Psoas muscle (tissue), 8 donors: ENCODE results near the gene VDR. TPM values are rescaled to one million over a fixed set of nuclear protein-coding genes. Genes with fewer than 3 reads are reported as not detected.
A peak's percentile ranks its signal among the peaks of the same experiment; 100 is the strongest.

Experiments
- ATAC-seq, 4 donors: fragments of 200-7000 bp; cut with Tn5 transposase; one replicate each; pipeline ENCODE4 v1.9.1; 2020; ENCODE audit warnings: moderate library complexity in 3 of 4, mild to moderate bottlenecking in 2 of 4
- DNase-seq, 2 donors: peaks; one replicate each; pipeline ENCODE4 v3.0.0-alpha.2; 2020
- H3K27ac ChIP-seq: fragments of 200-600 bp; one replicate; pipeline ENCODE4 v1.8.0; 2022
- H3K27me3 ChIP-seq, 3 donors: fragments of 200-600 bp in 1 of 3; one replicate each; pipeline versions ENCODE4 v1.6.1 to v1.8.0; 2013 to 2022; ENCODE audit warnings: low read length in 2 of 3, mild to moderate bottlenecking in 2 of 3, moderate library complexity in 1 of 3; ENCODE audit not compliant: insufficient read depth in 3 of 3
- H3K36me3 ChIP-seq, 2 donors: fragments of 200-600 bp in 1 of 2; one replicate each; pipeline versions ENCODE4 v1.6.1 to v1.8.0; 2013 to 2022; ENCODE audit warnings: low read depth in 1 of 2, mild to moderate bottlenecking in 1 of 2, moderate library complexity in 1 of 2; ENCODE audit not compliant: insufficient read depth in 1 of 2
- H3K4me1 ChIP-seq: fragments of 200-600 bp; one replicate; pipeline ENCODE4 v1.8.0; 2022
- H3K4me3 ChIP-seq: fragments of 200-600 bp; one replicate; pipeline ENCODE4 v1.8.0; 2022; ENCODE audit warnings: mild to moderate bottlenecking
- H3K9me3 ChIP-seq: fragments of 200-600 bp; one replicate; pipeline ENCODE4 v1.8.0; 2022
- WGBS, 3 donors: extraction: QIAGEN DNeasy Blood & Tissue Kit; methylation state at CpG; one replicate each; pipeline versions ENCODE4 v1.1.6 to v1.1.7; 2013; 5-methylcytosine and 5-hydroxymethylcytosine counted together
- intact Hi-C, 2 donors: fragments of 100-400 bp; cut with DNase I; formaldehyde crosslinking; loops; one replicate each; pipeline versions ENCODE4 v1.11.0 to v1.14.2; 2022
- polyA plus RNA-seq, 3 donors: library from polyadenylated mRNA; stranded (reverse); fragments of 200-250 nt; gene quantifications; one replicate each; pipeline ENCODE4 v1.2.3, GENCODE V29; 2013
- total RNA-seq, 4 donors: library from RNA; stranded (reverse); fragmentation: NEBNext Ultra II Directional in 2 of 4; extraction: Animal tissue kit (Norgen Biotek cat#: 25700) in 2 of 4; gene quantifications; one replicate each; pipeline versions ENCODE4 v1.2.1 to v1.2.4, GENCODE V29; 2021 to 2023
- TF ChIP-seq, protein P1 (sequence below): fragments of 200-600 bp; IDR thresholded peaks from one replicate; pipeline ENCODE4 v1.8.0; 2022; ENCODE audit warnings: antibody characterized with exemption
- donor health status: healthy with polysubstance abuse.
- donor health status: DM: no; HTN: no; CAD: no; lungs with moderate emphysema.
- donor health status: Bipolar disorder and iron deficiency.
- donor health status: healthy.
- donor health status: DM: yes; HTN: yes; CAD: no.
- donor health status: DM: no; HTN: no; CAD: no.
- donor health status: DM: no; HTN: no; CAD: no.
- donor health status: DM: yes; HTN: yes; CAD: no.

VDR gene
- total and polyA plus RNA-seq, 7 donors: 0.62 to 6.1 (median 3.0) TPM

DNA sequence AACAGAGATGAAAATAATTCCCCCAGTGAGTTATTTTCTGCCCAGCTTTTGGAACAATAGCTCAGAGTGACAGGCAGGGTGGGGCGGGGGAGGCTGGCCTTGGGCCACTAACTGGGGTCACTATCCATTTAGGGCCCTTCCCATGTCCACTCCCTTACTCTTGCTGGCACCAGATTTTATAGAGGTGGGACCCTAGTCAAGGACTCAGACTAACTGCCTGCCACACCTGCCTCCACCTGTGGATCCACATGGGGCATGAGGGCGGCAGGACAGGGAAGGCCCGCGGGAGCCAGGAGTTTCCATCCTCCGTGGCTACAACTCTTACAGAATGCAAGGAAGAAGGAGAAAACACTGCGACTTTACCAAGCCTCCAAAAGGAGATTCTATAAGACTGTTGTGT lies 10.1 kb downstream of the VDR start:
- Histone ChIP-seq H3K4me3 (no peak overlapping the region), H3K27ac (no peak overlapping the region), H3K36me3 (no peaks in the 10 kb centered on the region), H3K4me1 (no peaks in the 10 kb centered on the region), H3K27me3 (no peaks in the 10 kb centered on the region), H3K9me3 (no peaks in the 10 kb centered on the region)
- ATAC-seq: no peak
- no peak for DNase-seq
- TF ChIP-seq, protein P1, sequence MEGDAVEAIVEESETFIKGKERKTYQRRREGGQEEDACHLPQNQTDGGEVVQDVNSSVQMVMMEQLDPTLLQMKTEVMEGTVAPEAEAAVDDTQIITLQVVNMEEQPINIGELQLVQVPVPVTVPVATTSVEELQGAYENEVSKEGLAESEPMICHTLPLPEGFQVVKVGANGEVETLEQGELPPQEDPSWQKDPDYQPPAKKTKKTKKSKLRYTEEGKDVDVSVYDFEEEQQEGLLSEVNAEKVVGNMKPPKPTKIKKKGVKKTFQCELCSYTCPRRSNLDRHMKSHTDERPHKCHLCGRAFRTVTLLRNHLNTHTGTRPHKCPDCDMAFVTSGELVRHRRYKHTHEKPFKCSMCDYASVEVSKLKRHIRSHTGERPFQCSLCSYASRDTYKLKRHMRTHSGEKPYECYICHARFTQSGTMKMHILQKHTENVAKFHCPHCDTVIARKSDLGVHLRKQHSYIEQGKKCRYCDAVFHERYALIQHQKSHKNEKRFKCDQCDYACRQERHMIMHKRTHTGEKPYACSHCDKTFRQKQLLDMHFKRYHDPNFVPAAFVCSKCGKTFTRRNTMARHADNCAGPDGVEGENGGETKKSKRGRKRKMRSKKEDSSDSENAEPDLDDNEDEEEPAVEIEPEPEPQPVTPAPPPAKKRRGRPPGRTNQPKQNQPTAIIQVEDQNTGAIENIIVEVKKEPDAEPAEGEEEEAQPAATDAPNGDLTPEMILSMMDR: no peak
- intact Hi-C loops: no loop called here
- 87 to 90% (median 88%) methylated on average over 6 of the region's 6 CpGs for WGBS, 3 donors

DNA sequence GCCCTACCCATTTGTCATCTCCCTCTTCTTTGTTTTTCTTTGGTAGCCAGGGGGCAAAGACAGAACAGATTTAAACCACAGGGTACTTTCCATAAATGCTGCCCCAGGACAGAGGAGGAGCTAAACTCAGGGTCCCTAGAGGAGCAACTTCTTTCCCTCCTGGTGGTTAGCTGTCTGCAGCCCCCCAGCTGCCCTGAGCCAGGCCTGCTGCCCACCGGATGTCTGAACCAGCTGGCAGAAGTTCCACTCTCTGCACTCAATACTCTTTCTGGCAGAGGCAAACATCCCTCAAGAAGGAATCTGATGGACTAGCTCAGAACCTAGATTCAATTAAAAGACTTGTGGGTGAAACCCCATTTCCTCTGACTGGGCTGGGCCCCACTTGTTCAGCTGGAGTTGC lies 10.7 kb downstream of the VDR start:
- 22 to 46% (median 28%) methylated on average over 1 of the region's 1 CpG for WGBS, 3 donors
- no peak for DNase-seq
- no peaks in the 10 kb centered on the region for H3K4me1 ChIP-seq
- H3K4me3 ChIP-seq: no peak overlapping the region
- TF ChIP-seq, protein P1: no peak
- no peaks in the 10 kb centered on the region for H3K9me3 ChIP-seq
- H3K27me3 ChIP-seq: no peaks in the 10 kb centered on the region
- H3K27ac ChIP-seq: no peak overlapping the region
- intact Hi-C loops: no loop called here
- no peaks in the 10 kb centered on the region for H3K36me3 ChIP-seq
- ATAC-seq: no peak

DNA sequence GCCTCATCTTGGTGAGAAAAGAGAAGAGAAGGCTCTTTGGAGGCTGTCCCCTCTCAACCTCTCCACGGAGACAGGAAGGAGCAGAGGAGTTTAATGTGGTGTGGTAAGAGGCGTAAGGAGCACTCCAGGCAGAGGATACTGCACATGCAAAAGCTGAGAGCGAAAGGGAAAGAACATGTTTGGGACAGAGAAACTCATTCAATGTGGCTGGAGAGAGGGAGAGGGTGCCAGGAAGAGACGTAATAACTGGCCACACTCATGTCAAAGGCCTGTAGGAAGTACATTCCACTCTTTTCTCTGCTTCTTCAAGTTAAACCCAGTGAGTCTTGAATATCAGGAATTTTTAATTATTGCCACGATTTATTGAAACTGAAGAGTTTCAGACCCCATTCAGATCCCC lies 12.0 kb downstream of the VDR start:
- no peak overlapping the region for H3K27ac ChIP-seq

DNA sequence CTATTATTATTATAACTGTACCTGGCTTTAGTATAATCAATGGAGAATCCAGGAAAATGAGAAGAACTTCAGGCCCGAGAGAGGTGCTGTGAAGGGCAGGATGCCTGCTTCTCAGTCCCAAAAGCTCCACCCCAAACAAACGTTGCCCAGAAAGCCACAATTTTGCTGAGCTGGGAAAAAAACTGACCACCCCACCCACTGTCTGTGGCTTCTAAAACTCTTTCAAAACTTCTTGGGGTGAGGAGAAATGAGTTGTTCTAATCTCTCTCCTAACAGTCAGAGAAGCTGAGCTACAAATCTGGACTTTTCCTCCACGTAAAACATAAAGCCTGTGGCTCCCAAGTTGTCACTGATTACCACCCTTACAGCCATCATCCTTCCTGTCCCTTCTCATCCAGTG lies 13.4 kb downstream of the VDR start:
- ATAC-seq (no peak), DNase-seq (no peak)
- Histone ChIP-seq H3K4me1 (no peaks in the 10 kb centered on the region), H3K4me3 (no peak overlapping the region), H3K36me3 (no peaks in the 10 kb centered on the region), H3K27ac (no peak overlapping the region), H3K27me3 (no peaks in the 10 kb centered on the region), H3K9me3 (no peaks in the 10 kb centered on the region)
- TF ChIP-seq, protein P1: no peak
- 59 to 67% (median 60%) methylated on average over 3 of the region's 3 CpGs for WGBS, 3 donors
- intact Hi-C loops: no loop called here

More for the DNA sequence above, 12.0 kb downstream of the VDR start:
- no peak overlapping the region for H3K4me3 ChIP-seq
- DNase-seq: no peak
- TF ChIP-seq, protein P1: no peak
- 81 to 89% (median 83%) methylated on average over 5 of the region's 5 CpGs for WGBS, 3 donors
- H3K9me3 ChIP-seq: no peaks in the 10 kb centered on the region
- no peaks in the 10 kb centered on the region for H3K4me1 ChIP-seq
- no peaks in the 10 kb centered on the region for H3K36me3 ChIP-seq
- no peaks in the 10 kb centered on the region for H3K27me3 ChIP-seq
- intact Hi-C loops: no loop called here
- ATAC-seq: peak in 2 of 4 donors; percentile 30 to 35

DNA sequence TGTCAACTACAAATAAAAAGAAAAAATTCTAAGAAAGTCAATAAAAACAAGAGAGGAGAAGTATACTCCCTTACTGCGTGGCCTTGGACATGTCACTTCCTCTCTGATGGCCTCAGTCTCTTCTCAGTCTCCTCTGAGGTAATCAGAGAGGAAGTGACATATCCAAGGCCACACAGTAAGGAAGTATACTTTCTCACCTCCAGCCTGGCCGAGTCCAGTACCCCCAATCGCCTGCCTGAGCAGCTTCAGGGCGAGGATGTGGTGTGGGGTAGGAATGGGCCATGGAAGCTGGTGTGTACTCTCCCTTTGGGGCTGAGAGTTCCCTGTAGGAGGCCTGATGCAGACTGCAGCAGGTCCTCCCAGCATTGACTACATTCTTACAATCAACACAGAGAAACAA lies 15.8 kb downstream of the VDR start:
- no peak overlapping the region for H3K27ac ChIP-seq
- no peak overlapping the region for H3K4me3 ChIP-seq
- ATAC-seq: no peak
- no peak for DNase-seq
- intact Hi-C loops: no loop called here
- no peaks in the 10 kb centered on the region for H3K4me1 ChIP-seq
- TF ChIP-seq, protein P1: no peak
- no peaks in the 10 kb centered on the region for H3K36me3 ChIP-seq
- no peaks in the 10 kb centered on the region for H3K9me3 ChIP-seq
- H3K27me3 ChIP-seq: no peaks in the 10 kb centered on the region
- 71 to 81% (median 79%) methylated on average over 4 of the region's 4 CpGs for WGBS, 3 donors
